ENCODE data around the gene ZNF280B.
"Not testable (repeated sequence)": the region's sequence is repeated elsewhere in the genome, so short reads cannot be mapped to it uniquely, and the experiment has no call there.

Gene ZNF280B

GRCh38 chr22:22536515-22536914 lies 28.0 kb upstream of the ZNF280B start:
- no peak for FAIRE-seq
- DNase-seq (ENCODE audit: insufficient read length, low spot score): no peak

GRCh38 chr22:22535662-22536061 lies 27.1 kb upstream of the ZNF280B start:
- DNase-seq (ENCODE audit: insufficient read length, low spot score) (no peak), FAIRE-seq (no peak)

GRCh38 chr22:22534604-22535415 lies 26.3 kb upstream of the ZNF280B start:
- no peak for DNase-seq (ENCODE audit: insufficient read length, low spot score)

GRCh38 chr22:22533863-22534262 lies 25.3 kb upstream of the ZNF280B start:
- FAIRE-seq (no peak), DNase-seq (ENCODE audit: insufficient read length, low spot score) (no peak)

More at GRCh38 chr22:22534604-22535415, 26.3 kb upstream of the ZNF280B start:
- no peak for FAIRE-seq

- FAIRE-seq: no peak
- DNase-seq (ENCODE audit: insufficient read length, low spot score): no peak
These were observed 24.9 kb upstream of the ZNF280B start for GRCh38 chr22:22533417-22533816.

- not testable (repeated sequence) for FAIRE-seq; DNase-seq (ENCODE audit: insufficient read length, low spot score)
These were observed 24.1 kb upstream of the ZNF280B start for GRCh38 chr22:22532547-22533071.

- DNase-seq (ENCODE audit: insufficient read length, low spot score) (no peak), FAIRE-seq (no peak)
These were observed 23.4 kb upstream of the ZNF280B start for GRCh38 chr22:22531770-22532546.

- no peak for DNase-seq (ENCODE audit: insufficient read length, low spot score)
- no peak for FAIRE-seq
These were observed 20.2 kb upstream of the ZNF280B start for GRCh38 chr22:22528780-22529179.

GRCh38 chr22:22527312-22527711 lies 18.8 kb upstream of the ZNF280B start:
- FAIRE-seq (no peak), DNase-seq (ENCODE audit: insufficient read length, low spot score) (no peak)

- no peak for FAIRE-seq
- no peak for DNase-seq (ENCODE audit: insufficient read length, low spot score)
These were observed 17.8 kb upstream of the ZNF280B start for GRCh38 chr22:22526125-22526912.

GRCh38 chr22:22523494-22523893 lies 15.0 kb upstream of the ZNF280B start:
- FAIRE-seq: no peak

GRCh38 chr22:22521631-22522030 lies 13.1 kb upstream of the ZNF280B start:
- no peak for FAIRE-seq

More at GRCh38 chr22:22523494-22523893, 15.0 kb upstream of the ZNF280B start:
- DNase-seq (ENCODE audit: insufficient read length, low spot score): no peak

GRCh38 chr22:22520667-22521602 lies 12.4 kb upstream of the ZNF280B start:
- DNase-seq (ENCODE audit: insufficient read length, low spot score): no peak
- no peak for FAIRE-seq

More at GRCh38 chr22:22521631-22522030, 13.1 kb upstream of the ZNF280B start:
- no peak for DNase-seq (ENCODE audit: insufficient read length, low spot score)

- no peak for FAIRE-seq
- no peak for DNase-seq (ENCODE audit: insufficient read length, low spot score)
These were observed 11.6 kb upstream of the ZNF280B start, which contains the start of gene ZNF280A for GRCh38 chr22:22520020-22520656. TSS of gene ZNF280A (minus strand) at chr22:22520270. CDS start at chr22:22515630, 4,640 bp downstream.

GRCh38 chr22:22519591-22519990 lies 11.0 kb upstream of the ZNF280B start:
- DNase-seq (ENCODE audit: insufficient read length, low spot score) (no peak), FAIRE-seq (no peak)

- FAIRE-seq (no peak), DNase-seq (ENCODE audit: insufficient read length, low spot score) (no peak)
These were observed 8.4 kb upstream of the ZNF280B start for GRCh38 chr22:22516992-22517391.

- no peak for FAIRE-seq
- DNase-seq (ENCODE audit: insufficient read length, low spot score): no peak
These were observed 7.3 kb upstream of the ZNF280B start for GRCh38 chr22:22515890-22516289.

GRCh38 chr22:22514431-22514830 lies 5.9 kb upstream of the ZNF280B start:
- not testable (repeated sequence) for FAIRE-seq; DNase-seq (ENCODE audit: insufficient read length, low spot score)

- FAIRE-seq (no peak), DNase-seq (ENCODE audit: insufficient read length, low spot score) (no peak)
These were observed 5.1 kb upstream of the ZNF280B start for GRCh38 chr22:22513619-22514018.
